Breast epithelium (tissue), 4 donors: ENCODE data around the gene IL18BP. TPM values are rescaled to one million over a fixed set of nuclear protein-coding genes. Genes with fewer than 3 reads are reported as not detected.

Experiments used
- DNase-seq, 2 donors: peaks; one replicate each; pipeline ENCODE4 v3.0.0-alpha.2; 2019; ENCODE audit warnings: low spot score in 2 of 2
- H3K27ac ChIP-seq, 2 donors: fragments of 200-600 bp; sonication (generic) in 1 of 2; one replicate each; pipeline ENCODE4 v1.5.1; 2016 to 2019; ENCODE audit warnings: mild to moderate bottlenecking in 1 of 2
- H3K27me3 ChIP-seq, 2 donors: fragments of 200-600 bp; sonication (generic) in 1 of 2; one replicate each; pipeline versions ENCODE4 v1.5.1 to v1.6.0; 2017 to 2019; ENCODE audit warnings: control low read depth in 1 of 2, mild to moderate bottlenecking in 1 of 2
- H3K36me3 ChIP-seq: fragments of 200-600 bp; one replicate; pipeline ENCODE4 v1.5.1; 2019
- H3K4me1 ChIP-seq, 2 donors: fragments of 200-600 bp; sonication (generic); one replicate each; pipeline ENCODE4 v1.5.1; 2016 to 2019; ENCODE audit warnings: control low read depth in 1 of 2
- H3K4me3 ChIP-seq, 3 donors: fragments of 200-600 bp; sonication (generic); 1 replicate in 2 of 3; 2 replicates in 1 of 3; pipeline ENCODE4 v1.5.1; 2016 to 2019; ENCODE audit warnings: mild to moderate bottlenecking in 3 of 3, moderate library complexity in 2 of 3
- H3K9me3 ChIP-seq, 2 donors: fragments of 200-600 bp; sonication (generic) in 1 of 2; one replicate each; pipeline ENCODE4 v1.5.1; 2016 to 2019; ENCODE audit warnings: control low read depth in 1 of 2
- CTCF ChIP-seq, 3 donors: fragments of 450-650 bp; IDR thresholded peaks; one replicate each; pipeline ENCODE4 v1.5.1; 2016 to 2017; ENCODE audit warnings: antibody characterized with exemption in 3 of 3, mild to moderate bottlenecking in 3 of 3, moderate library complexity in 3 of 3
- POLR2A ChIP-seq: fragments of 450-650 bp; IDR thresholded peaks from one replicate; pipeline ENCODE4 v1.6.1; 2016; ENCODE audit warnings: antibody characterized with exemption, mild to moderate bottlenecking, moderate library complexity
- POLR2AphosphoS5 ChIP-seq, 3 donors: sonication (generic); formaldehyde crosslinking; IDR thresholded peaks; one replicate each; pipeline ENCODE4 v1.6.1; 2017; ENCODE audit warnings: antibody characterized with exemption in 3 of 3
- intact Hi-C: fragments of 100-400 bp; cut with DNase I; formaldehyde crosslinking; loops from one replicate; pipeline ENCODE4 v1.15.1; 2023; ENCODE audit warnings: low total_unique reads
- total RNA-seq, 3 donors: library from RNA; depleted of rRNA; stranded (reverse); fragments of >200 nt; gene quantifications; one replicate each; pipeline ENCODE4 v1.1.0, GENCODE V29; 2016

The IL18BP gene
- total RNA-seq: 10 to 100 TPM in 2 of 3 donors, 1 to 10 TPM in 1; 2.6 to 10.4 (median 10.2) TPM

- no peak for TF ChIP-seq POLR2AphosphoS5 (IDR thresholded peaks at IDR 0.05)
- no peak for TF ChIP-seq POLR2A
- no peak for TF ChIP-seq CTCF (IDR thresholded peaks at IDR 0.05)
- Histone ChIP-seq H3K27ac (peak within 1 kb of the TSS; percentile 81 to 90), H3K4me3 (peak within 1 kb of the TSS; percentile 1 to 51 (median 12)), H3K4me1 (peaks cover 0 to 7% of the 10 kb centered on the region in 2 donors), H3K27me3 (no peaks in the 10 kb centered on the region), H3K9me3 (no peaks in the 10 kb centered on the region), H3K36me3 (peaks cover 3% of the 10 kb centered on the region)
- DNase-seq: peak in 1 of 2 donors; percentile 41
- intact Hi-C loops: no loop called here
Observed at GRCh38 chr11:71998649-71999310, at the start of gene IL18BP. TSS of gene IL18BP (plus strand) at chr11:71998909. CDS start at chr11:71999985, 1,076 bp downstream.

GRCh38 chr11:71949034-71949433 lies 49.7 kb upstream of the IL18BP start:
- no peaks in the 10 kb centered on the region for H3K36me3 ChIP-seq
- no peaks in the 10 kb centered on the region for H3K9me3 ChIP-seq
- TF ChIP-seq CTCF (IDR thresholded peaks at IDR 0.05): no peak
- no peak for TF ChIP-seq POLR2A
- TF ChIP-seq POLR2AphosphoS5 (IDR thresholded peaks at IDR 0.05): no peak
- intact Hi-C loops: no loop called here
- H3K27me3 ChIP-seq: no peaks in the 10 kb centered on the region
- DNase-seq: no peak
- no peak overlapping the region for H3K27ac ChIP-seq
- no peak overlapping the region for H3K4me3 ChIP-seq
- H3K4me1 ChIP-seq: no peaks in the 10 kb centered on the region

- Histone ChIP-seq H3K36me3 (no peaks in the 10 kb centered on the region), H3K4me1 (no peaks in the 10 kb centered on the region), H3K9me3 (no peaks in the 10 kb centered on the region), H3K27ac (no peak overlapping the region), H3K4me3 (no peak overlapping the region), H3K27me3 (no peaks in the 10 kb centered on the region)
- TF ChIP-seq CTCF (IDR thresholded peaks at IDR 0.05): no peak
- TF ChIP-seq POLR2A: no peak
- no peak for TF ChIP-seq POLR2AphosphoS5 (IDR thresholded peaks at IDR 0.05)
- intact Hi-C loops: no loop called here
- DNase-seq: no peak
Observed at GRCh38 chr11:71951741-71952310, 46.9 kb upstream of the IL18BP start.

- DNase-seq: no peak
- H3K36me3 ChIP-seq: no peaks in the 10 kb centered on the region
- H3K4me1 ChIP-seq: no peaks in the 10 kb centered on the region
- intact Hi-C loops: no loop called here
- no peaks in the 10 kb centered on the region for H3K27me3 ChIP-seq
- TF ChIP-seq CTCF (IDR thresholded peaks at IDR 0.05) (no peak), POLR2AphosphoS5 (IDR thresholded peaks at IDR 0.05) (no peak), POLR2A (no peak)
- H3K4me3 ChIP-seq: no peak overlapping the region
- H3K9me3 ChIP-seq: no peaks in the 10 kb centered on the region
- no peak overlapping the region for H3K27ac ChIP-seq
Observed at GRCh38 chr11:71955898-71956456, 42.7 kb upstream of the IL18BP start.

- Histone ChIP-seq H3K4me1 (no peaks in the 10 kb centered on the region), H3K36me3 (peaks cover 10% of the 10 kb centered on the region), H3K27me3 (no peaks in the 10 kb centered on the region), H3K4me3 (no peak overlapping the region), H3K27ac (peak overlapping the region in 1 of 2 donors; percentile 39), H3K9me3 (no peaks in the 10 kb centered on the region)
- intact Hi-C loops: no loop called here
- no peak for DNase-seq
- no peak for TF ChIP-seq POLR2AphosphoS5 (IDR thresholded peaks at IDR 0.05)
- TF ChIP-seq CTCF (IDR thresholded peaks at IDR 0.05): no peak
- TF ChIP-seq POLR2A: no peak
Observed at GRCh38 chr11:71962428-71963038, 36.2 kb upstream of the IL18BP start.
